ENCODE results near the gene FKBP6. TPM values are rescaled to one million over a fixed set of nuclear protein-coding genes. Genes with fewer than 3 reads are reported as not detected.
A peak's percentile ranks its signal among the peaks of the same experiment; 100 is the strongest.
"Not testable (repeated sequence)": the region's sequence is repeated elsewhere in the genome, so short reads cannot be mapped to it uniquely, and the experiment has no call there.

The FKBP6 gene
- total RNA-seq, 2 donors from 2014 or later, result not detected

DNA sequence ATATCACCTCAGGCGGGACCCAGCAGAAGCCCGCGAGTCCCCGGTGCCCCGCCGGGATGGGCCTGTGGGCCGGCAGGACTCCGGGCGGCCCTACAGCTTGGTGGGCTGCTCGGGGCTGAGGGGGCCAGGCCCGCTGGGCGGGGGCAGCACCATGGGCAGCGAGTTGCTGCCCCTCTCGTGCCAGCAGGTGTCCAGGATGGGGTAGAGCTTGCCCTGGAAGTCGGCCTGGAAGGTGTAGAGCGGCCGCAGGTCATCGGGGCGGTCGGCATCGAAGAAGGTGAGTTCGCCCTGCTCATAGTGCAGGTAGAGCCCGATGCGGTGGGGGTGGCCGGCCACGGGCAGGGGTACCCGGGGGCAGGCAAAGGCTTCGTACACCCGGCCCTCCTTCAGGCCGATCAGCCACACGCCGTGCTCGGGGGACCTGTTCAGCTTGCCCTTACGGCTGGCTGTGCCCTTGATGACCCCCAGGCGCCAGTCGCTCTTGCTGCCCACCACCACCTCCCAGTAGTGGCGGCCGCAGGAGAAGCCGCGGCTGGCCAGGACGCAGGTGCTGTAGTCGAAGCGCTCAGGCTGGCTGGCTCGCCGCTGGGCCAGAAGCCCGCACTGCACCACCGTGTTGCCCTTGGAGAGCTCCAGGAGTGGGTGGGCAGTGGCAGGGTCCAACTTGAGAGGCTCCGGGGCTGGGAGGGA is 15.0 kb upstream of the FKBP6 start:
- Histone ChIP-seq H3K9me3 (no peaks in the 10 kb centered on the region), H3K4me1 (peaks cover 7% of the 10 kb centered on the region), H3K27me3 (no peaks in the 10 kb centered on the region), H3K36me3 (replicated peaks in 1 of 2; ENCODE audit: insufficient read depth in 1 of 2, low read depth in 2 of 2) (no peaks in the 10 kb centered on the region), H3K4me3 (no peak overlapping the region), H3K27ac (no peak overlapping the region)
- no peak for TF ChIP-seq POLR2A (IDR thresholded peaks at IDR 0.05)
- TF ChIP-seq, protein P1, sequence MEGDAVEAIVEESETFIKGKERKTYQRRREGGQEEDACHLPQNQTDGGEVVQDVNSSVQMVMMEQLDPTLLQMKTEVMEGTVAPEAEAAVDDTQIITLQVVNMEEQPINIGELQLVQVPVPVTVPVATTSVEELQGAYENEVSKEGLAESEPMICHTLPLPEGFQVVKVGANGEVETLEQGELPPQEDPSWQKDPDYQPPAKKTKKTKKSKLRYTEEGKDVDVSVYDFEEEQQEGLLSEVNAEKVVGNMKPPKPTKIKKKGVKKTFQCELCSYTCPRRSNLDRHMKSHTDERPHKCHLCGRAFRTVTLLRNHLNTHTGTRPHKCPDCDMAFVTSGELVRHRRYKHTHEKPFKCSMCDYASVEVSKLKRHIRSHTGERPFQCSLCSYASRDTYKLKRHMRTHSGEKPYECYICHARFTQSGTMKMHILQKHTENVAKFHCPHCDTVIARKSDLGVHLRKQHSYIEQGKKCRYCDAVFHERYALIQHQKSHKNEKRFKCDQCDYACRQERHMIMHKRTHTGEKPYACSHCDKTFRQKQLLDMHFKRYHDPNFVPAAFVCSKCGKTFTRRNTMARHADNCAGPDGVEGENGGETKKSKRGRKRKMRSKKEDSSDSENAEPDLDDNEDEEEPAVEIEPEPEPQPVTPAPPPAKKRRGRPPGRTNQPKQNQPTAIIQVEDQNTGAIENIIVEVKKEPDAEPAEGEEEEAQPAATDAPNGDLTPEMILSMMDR (IDR thresholded peaks at IDR 0.05), result no peak
- intact Hi-C loops (cut with DNase I), result no loop called here
- ATAC-seq (no peak), DNase-seq (no peak)
- WGBS, 2 donors, result 94% methylated on average over 43 of the region's 48 CpGs; no CpG with 5 or more reads in 1 of the 2 donors

DNA sequence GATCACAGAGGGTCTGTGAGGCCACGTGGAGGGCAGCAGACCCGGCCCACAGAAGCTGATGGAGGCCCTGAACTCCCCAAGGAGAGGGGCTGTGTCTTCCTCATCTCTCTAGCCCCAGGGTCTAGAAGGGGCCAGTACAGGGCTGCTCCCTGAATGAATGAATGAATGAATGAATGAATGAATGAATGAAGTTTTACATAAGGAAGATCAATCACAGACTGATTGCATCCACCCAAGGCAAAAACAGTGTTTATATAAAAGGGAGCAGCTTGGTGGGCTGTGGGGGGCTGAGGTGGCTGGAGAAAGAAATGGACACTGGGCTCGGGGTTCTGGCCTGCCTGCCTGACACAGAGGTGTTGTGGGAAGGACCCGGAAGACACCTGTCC is 14.4 kb upstream of the FKBP6 start:
- no peak overlapping the region for H3K4me3 ChIP-seq
- H3K27me3 ChIP-seq, result no peaks in the 10 kb centered on the region
- peaks cover 5% of the 10 kb centered on the region for H3K4me1 ChIP-seq
- no peak for ATAC-seq
- no peaks in the 10 kb centered on the region for H3K36me3 ChIP-seq (replicated peaks in 1 of 2; ENCODE audit: insufficient read depth in 1 of 2, low read depth in 2 of 2)
- intact Hi-C loops (cut with DNase I), result no loop called here
- TF ChIP-seq, protein P1 (IDR thresholded peaks at IDR 0.05), result no peak
- TF ChIP-seq POLR2A (IDR thresholded peaks at IDR 0.05), result no peak
- H3K27ac ChIP-seq, result no peak overlapping the region
- DNase-seq, result no peak
- 72 to 88% methylated on average over 2 to 4 of the region's 4 CpGs for WGBS, 2 donors
- H3K9me3 ChIP-seq, result no peaks in the 10 kb centered on the region

DNA sequence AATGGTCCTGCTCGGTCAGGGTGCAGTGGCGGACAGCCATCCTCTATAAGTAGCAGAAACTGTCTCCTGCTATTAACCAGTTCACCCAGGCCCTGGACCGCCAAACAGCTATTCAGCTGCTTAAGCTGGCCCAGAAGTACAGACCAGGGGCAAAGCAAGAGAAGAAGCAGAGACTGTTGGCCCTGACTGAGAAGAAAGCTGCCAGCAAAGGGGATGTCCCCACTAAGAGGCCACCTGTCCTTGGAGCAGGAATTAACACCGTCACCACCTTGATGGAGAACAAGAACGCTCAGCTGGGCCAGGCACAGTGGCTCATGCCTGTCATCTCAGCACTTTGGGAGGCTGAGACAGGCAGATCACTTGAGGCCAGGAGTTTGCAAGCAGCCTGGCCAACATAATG is 13.7 kb upstream of the FKBP6 start:
- intact Hi-C loops (cut with DNase I), result no loop called here
- H3K36me3 ChIP-seq (replicated peaks in 1 of 2; ENCODE audit: insufficient read depth in 1 of 2, low read depth in 2 of 2), result no peaks in the 10 kb centered on the region
- no peak for DNase-seq
- H3K27me3 ChIP-seq, result no peaks in the 10 kb centered on the region
- H3K4me3 ChIP-seq, result no peak overlapping the region
- no peak for TF ChIP-seq POLR2A (IDR thresholded peaks at IDR 0.05)
- TF ChIP-seq, protein P1 (IDR thresholded peaks at IDR 0.05), result no peak
- H3K27ac ChIP-seq, result no peak overlapping the region
- 71 to 94% methylated on average over 5 of the region's 5 CpGs for WGBS, 2 donors
- H3K4me1 ChIP-seq, result peaks cover 8% of the 10 kb centered on the region
- no peaks in the 10 kb centered on the region for H3K9me3 ChIP-seq
- ATAC-seq, result no peak

DNA sequence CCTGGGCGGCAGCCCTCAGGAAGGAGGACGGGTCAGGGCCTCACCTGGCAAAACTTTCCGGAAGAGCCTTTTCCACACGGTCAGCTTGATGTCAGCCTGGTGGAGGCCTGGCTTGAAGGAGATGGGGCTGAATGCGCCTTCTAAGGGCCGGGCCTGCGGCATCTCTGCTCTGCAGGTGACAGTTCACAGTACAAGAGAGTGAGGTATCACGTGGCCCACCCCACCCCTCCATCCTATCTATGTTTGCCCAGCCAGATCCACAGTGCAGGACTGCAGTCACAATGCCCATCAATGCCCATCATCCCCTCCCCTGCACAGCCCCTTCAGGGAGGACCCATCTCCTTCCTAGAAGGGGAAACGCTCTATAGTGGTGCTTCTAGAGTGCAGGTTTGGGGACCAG is 11.4 kb upstream of the FKBP6 start:
- Histone ChIP-seq H3K9me3 (no peaks in the 10 kb centered on the region), H3K4me3 (no peak overlapping the region), H3K4me1 (peaks cover 17% of the 10 kb centered on the region), H3K27me3 (no peaks in the 10 kb centered on the region), H3K27ac (no peak overlapping the region), H3K36me3 (replicated peaks in 1 of 2; ENCODE audit: insufficient read depth in 1 of 2, low read depth in 2 of 2) (no peaks in the 10 kb centered on the region)
- TF ChIP-seq POLR2A (IDR thresholded peaks at IDR 0.05), result no peak
- TF ChIP-seq, protein P1 (IDR thresholded peaks at IDR 0.05), result no peak
- WGBS, 2 donors, result 91 to 95% methylated on average over 5 to 9 of the region's 9 CpGs
- intact Hi-C loops (cut with DNase I), result no loop called here
- DNase-seq (no peak), ATAC-seq (no peak)

DNA sequence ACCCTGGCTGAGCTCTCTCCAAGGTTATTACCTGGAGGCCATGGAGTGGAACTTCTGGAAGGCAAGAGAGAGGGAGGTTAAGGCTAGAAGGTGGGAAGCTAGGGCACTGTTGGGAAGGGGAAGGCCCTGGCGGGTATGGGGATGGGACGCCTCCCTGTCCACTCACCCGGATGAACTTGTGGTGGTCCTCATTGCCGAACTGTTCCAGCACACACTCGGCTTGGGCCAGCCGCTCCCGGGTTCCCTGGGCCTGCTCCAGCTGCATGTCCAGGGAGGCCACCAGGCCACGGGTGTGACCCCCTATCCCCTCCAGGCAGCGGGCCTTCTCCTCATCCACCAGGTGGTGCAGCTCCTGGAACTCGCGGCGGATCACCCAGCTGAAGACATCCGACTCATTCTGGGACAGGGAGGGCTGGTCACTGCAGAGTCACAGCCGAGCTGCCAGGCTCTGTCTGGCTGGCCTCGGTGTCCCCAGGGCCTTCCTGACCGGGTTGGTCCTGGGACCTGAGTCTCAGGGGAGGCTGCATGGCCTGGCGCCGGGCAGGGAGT is 9.2 kb upstream of the FKBP6 start:
- intact Hi-C loops (cut with DNase I); ATAC-seq: not testable (repeated sequence)

DNA sequence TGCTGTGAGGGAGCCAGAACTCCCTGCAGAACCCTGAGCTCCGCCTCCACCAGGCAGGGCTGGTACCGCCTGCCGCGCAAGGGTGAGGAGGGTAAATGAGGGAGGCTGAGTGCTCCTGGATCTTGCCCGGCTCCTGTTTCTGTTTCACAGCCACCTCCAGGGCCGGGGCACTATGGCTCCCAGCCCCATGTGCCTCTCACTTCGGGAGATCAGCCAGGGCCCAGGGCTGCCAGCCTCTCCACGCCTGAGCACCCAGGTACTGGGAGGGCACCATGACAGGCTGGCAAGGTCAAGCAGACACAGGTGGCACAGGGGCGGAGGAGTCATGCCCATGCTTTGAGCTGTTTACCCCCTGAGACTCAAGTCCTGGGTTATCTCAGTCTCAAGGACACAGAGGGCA is 8.4 kb upstream of the FKBP6 start:
- ATAC-seq, result peak; percentile 85
- peak; percentile 63 to 81 (median 78) for DNase-seq

More for the DNA sequence above, 9.2 kb upstream of the FKBP6 start:
- H3K36me3 ChIP-seq (replicated peaks in 1 of 2; ENCODE audit: insufficient read depth in 1 of 2, low read depth in 2 of 2); H3K9me3 ChIP-seq; DNase-seq; H3K4me3 ChIP-seq; H3K27me3 ChIP-seq: not testable (repeated sequence)
- WGBS, 2 donors, result 86 to 92% methylated on average over 7 to 17 of the region's 18 CpGs
- Histone ChIP-seq H3K4me1 (peaks cover 32% of the 10 kb centered on the region), H3K27ac (peak overlapping the region in 3 of 4 donors; percentile 59 to 73 (median 71))

More for the DNA sequence above, 8.4 kb upstream of the FKBP6 start:
- H3K4me1 ChIP-seq, result peaks cover 40% of the 10 kb centered on the region
- intact Hi-C loops (cut with DNase I); H3K9me3 ChIP-seq; H3K27me3 ChIP-seq; H3K4me3 ChIP-seq; H3K36me3 ChIP-seq (replicated peaks in 1 of 2; ENCODE audit: insufficient read depth in 1 of 2, low read depth in 2 of 2): not testable (repeated sequence)
- WGBS, 2 donors, result 20 to 25% methylated on average over 4 to 9 of the region's 9 CpGs
- H3K27ac ChIP-seq, result peak overlapping the region in 3 of 4 donors; percentile 59 to 73 (median 71)
